Glomerular endothelial cell (primary cell): ENCODE results near the gene TP53RK. TPM values are rescaled to one million over a fixed set of nuclear protein-coding genes. Genes with fewer than 3 reads are reported as not detected.

ENCODE experiments used
- DNase-seq: peaks from one replicate; pipeline ENCODE4 v3.0.0-alpha.2; 2011; ENCODE audit warnings: low read depth, low spot score; ENCODE audit errors: extremely low read depth
- total RNA-seq: library from RNA; depleted of rRNA; stranded (reverse); fragments of >200 nt; gene quantifications from 2 replicates; pipeline ENCODE4 v1.2.3, GENCODE V29; 2015

The TP53RK gene
- total RNA-seq, 1 donor from 2014 or later: 19.7 TPM

- DNase-seq: no peak
These were observed 22.9 kb downstream of the TP53RK start for GRCh38 chr20:46666306-46666705.

GRCh38 chr20:46665602-46666001, 23.6 kb downstream of the TP53RK start:
- no peak for DNase-seq

- no peak for DNase-seq
These were observed 25.7 kb downstream of the TP53RK start for GRCh38 chr20:46663531-46663930.

GRCh38 chr20:46661659-46662058, 27.6 kb downstream of the TP53RK start:
- DNase-seq: no peak

- no peak for DNase-seq
These were observed 28.8 kb downstream of the TP53RK start for GRCh38 chr20:46660487-46660886.

- no peak for DNase-seq
These were observed 31.6 kb downstream of the TP53RK start for GRCh38 chr20:46657618-46658017.

GRCh38 chr20:46657137-46657536, 32.1 kb downstream of the TP53RK start:
- no peak for DNase-seq

GRCh38 chr20:46652699-46653098, 36.5 kb downstream of the TP53RK start:
- no peak for DNase-seq

- no peak for DNase-seq
These were observed 37.9 kb downstream of the TP53RK start, which contains the start of gene SLC13A3 for GRCh38 chr20:46651091-46651962. TSS of gene SLC13A3 (minus strand) at chr20:46651459. CDS start at chr20:46651421, 38 bp downstream.

GRCh38 chr20:46650575-46651090, 38.6 kb downstream of the TP53RK start:
- no peak for DNase-seq

- no peak for DNase-seq
These were observed 39.2 kb downstream of the TP53RK start for GRCh38 chr20:46649965-46650542.

GRCh38 chr20:46649650-46649949, 39.6 kb downstream of the TP53RK start:
- no peak for DNase-seq

- no peak for DNase-seq
These were observed 40.2 kb downstream of the TP53RK start for GRCh38 chr20:46648903-46649649.

- no peak for DNase-seq
These were observed 41.8 kb downstream of the TP53RK start for GRCh38 chr20:46647469-46647868.

- no peak for DNase-seq
These were observed 42.4 kb downstream of the TP53RK start for GRCh38 chr20:46646659-46647380.

GRCh38 chr20:46646122-46646521, 43.1 kb downstream of the TP53RK start:
- no peak for DNase-seq

- no peak for DNase-seq
These were observed 44.5 kb downstream of the TP53RK start for GRCh38 chr20:46644733-46645132.

- DNase-seq: no peak
These were observed 45.1 kb downstream of the TP53RK start for GRCh38 chr20:46644160-46644559.

- DNase-seq: no peak
These were observed 46.3 kb downstream of the TP53RK start for GRCh38 chr20:46642969-46643343.

- DNase-seq: no peak
These were observed 46.8 kb downstream of the TP53RK start for GRCh38 chr20:46642265-46642968.
